Heart right ventricle (tissue), 16 donors: ENCODE results near the gene IL25. TPM values are rescaled to one million over a fixed set of nuclear protein-coding genes. Genes with fewer than 3 reads are reported as not detected.

Experiments used
- ATAC-seq, 8 donors: fragments of 200-7000 bp; cut with Tn5 transposase; one replicate each; pipeline ENCODE4 v1.9.1; 2020; ENCODE audit warnings: mild to moderate bottlenecking in 8 of 8, moderate library complexity in 8 of 8, moderate number of reproducible peaks in 1 of 8
- DNase-seq, 2 donors: peaks; one replicate each; pipeline ENCODE4 v3.0.0-alpha.2; 2020
- H3K27ac ChIP-seq, 10 donors: fragments of 200-600 bp; sonication (generic) in 2 of 10; one replicate each; pipeline versions ENCODE4 v1.5.0 to v1.8.0; 2020 to 2022; ENCODE audit warnings: mild to moderate bottlenecking in 3 of 10
- H3K27me3 ChIP-seq, 7 donors: fragments of 200-600 bp; one replicate each; pipeline ENCODE4 v1.8.0; 2021 to 2022; ENCODE audit warnings: mild to moderate bottlenecking in 2 of 7
- H3K36me3 ChIP-seq, 9 donors: fragments of 200-600 bp; sonication (generic) in 1 of 9; one replicate each; pipeline versions ENCODE4 v1.5.0 to v1.8.0; 2020 to 2022; ENCODE audit warnings: mild to moderate bottlenecking in 2 of 9
- H3K4me1 ChIP-seq, 9 donors: fragments of 200-600 bp; sonication (generic) in 1 of 9; one replicate each; pipeline versions ENCODE4 v1.5.0 to v1.8.0; 2020 to 2022; ENCODE audit warnings: mild to moderate bottlenecking in 4 of 9
- H3K4me3 ChIP-seq, 10 donors: fragments of 200-600 bp; sonication (generic) in 2 of 10; one replicate each; pipeline versions ENCODE4 v1.5.0 to v1.8.0; 2020 to 2022; ENCODE audit warnings: mild to moderate bottlenecking in 7 of 10, moderate library complexity in 2 of 10
- H3K9me3 ChIP-seq, 11 donors: fragments of 200-600 bp in 10 of 11; sonication (generic) in 2 of 11; one replicate each; pipeline versions ENCODE4 v1.5.0 to v1.8.0; 2013 to 2022; ENCODE audit warnings: mild to moderate bottlenecking in 2 of 11, control low read depth in 1 of 11, moderate library complexity in 1 of 11
- CTCF ChIP-seq, 9 donors: fragments of 200-600 bp; sonication (generic) in 2 of 9; IDR thresholded peaks; one replicate each; pipeline versions ENCODE4 v1.5.0 to v1.8.0; 2021 to 2022; ENCODE audit warnings: antibody characterized with exemption in 9 of 9, mild to moderate bottlenecking in 5 of 9, moderate library complexity in 1 of 9
- WGBS, 2 donors: extraction: QIAGEN DNeasy Blood & Tissue Kit; methylation state at CpG; one replicate each; pipeline ENCODE4 v1.1.7; 2013; ENCODE audit warnings: inconsistent platforms in 1 of 2; 5-methylcytosine and 5-hydroxymethylcytosine counted together
- intact Hi-C, 10 donors: fragments of 100-400 bp; cut with DNase I; formaldehyde crosslinking; loops; one replicate each; pipeline versions ENCODE4 v1.11.1 to v1.14.2; 2022
- polyA plus RNA-seq, 2 donors: library from polyadenylated mRNA; stranded (reverse); fragments of 200-250 nt; gene quantifications; one replicate each; pipeline ENCODE4 v1.2.3, GENCODE V29; 2013
- total RNA-seq, 10 donors: library from RNA; stranded (reverse); fragmentation: NEBNext Ultra II Directional in 3 of 10; extraction: Animal tissue kit (Norgen Biotek cat#: 25700) in 3 of 10; gene quantifications; one replicate each; pipeline versions ENCODE4 v1.2.1 to v1.2.4, GENCODE V29; 2021 to 2023
- donor health status: Arrhythmogenic right ventricular cardiomyopathy.
- donor health status: ischemic (EF 13 %, LVEDD 7.1; RV severe dilation, severe dysfunction).
- donor health status: healthy with polysubstance abuse.
- donor health status: DM: no; HTN: yes; CAD: no.
- donor health status: DM: no; HTN: no; CAD: no.
- donor health status: ischemic (EF 25% LVEDD 6.9; RV normal size, moderate dysfunction).
- donor health status: ischemic (EF 25% LVEDD 5.7; RV mildly dilated, moderate dysfunction).
- donor health status: healthy.
- donor health status: DM: yes; HTN: yes; CAD: no.
- donor health status: Ischemic cardiomyopathy.
- donor health status: ischemic (EF 35%, LVEDD 5.7; RV mildly dilated, moderate dysfunction).
- donor health status: nonischemic (EF 11% LVEDD 7.7; RV severe dilation, severe dysfunction).
- donor health status: DM: yes; HTN: yes; CAD: no.
- donor health status: PGD.
- donor health status: ischemic (EF 29% LVEDD 5.4; RV normal size, mild dysfunction).
- donor health status: nonischemic (EF 23%, LVEDD 6.1; RV moderate dilation, normal function).

Gene IL25
- total and polyA plus RNA-seq, 12 donors: 0.29 TPM; not detected in 11

GRCh38 chr14:23377573-23378563, 5.3 kb downstream of the IL25 start:
- H3K36me3 ChIP-seq: peaks cover 0 to 28% (median 7%) of the 10 kb centered on the region in 9 donors
- intact Hi-C loops: loop anchor here in 6 of 10 donors (2.0 to 10.0 kb wide), 5 partner anchors 49 to 116 kb away; no protein-coding TSS in a partner anchor
- peaks cover 0 to 37% (median 8%) of the 10 kb centered on the region in 9 donors for H3K4me1 ChIP-seq
- DNase-seq (no peak), ATAC-seq (peak in 6 of 8 donors; percentile 1 to 19 (median 8))
- peak overlapping the region in 3 of 10 donors; percentile 23 to 44 (median 32) for H3K27ac ChIP-seq
- H3K4me3 ChIP-seq: no peak overlapping the region
- peaks cover 0 to 7% (median 0%) of the 10 kb centered on the region in 7 donors for H3K27me3 ChIP-seq
- no peak for TF ChIP-seq CTCF (IDR thresholded peaks at IDR 0.05)
- H3K9me3 ChIP-seq: no peaks in the 10 kb centered on the region
- WGBS, 2 donors: 66 to 69% methylated on average over 14 of the region's 14 CpGs

GRCh38 chr14:23378612-23379220, 6.1 kb downstream of the IL25 start:
- WGBS, 2 donors: 66 to 70% methylated on average over 11 of the region's 11 CpGs
- peaks cover 0 to 39% (median 8%) of the 10 kb centered on the region in 9 donors for H3K4me1 ChIP-seq
- H3K4me3 ChIP-seq: no peak overlapping the region
- no peak for TF ChIP-seq CTCF (IDR thresholded peaks at IDR 0.05)
- no peaks in the 10 kb centered on the region for H3K9me3 ChIP-seq
- peaks cover 0 to 36% (median 8%) of the 10 kb centered on the region in 9 donors for H3K36me3 ChIP-seq
- DNase-seq (no peak), ATAC-seq (peak in 6 of 8 donors; percentile 2 to 35 (median 9))
- peaks cover 0 to 7% (median 0%) of the 10 kb centered on the region in 7 donors for H3K27me3 ChIP-seq
- intact Hi-C loops: loop anchor here in 6 of 10 donors (5.0 to 10.0 kb wide), 4 partner anchors 51 to 116 kb away; no protein-coding TSS in a partner anchor
- no peak overlapping the region for H3K27ac ChIP-seq

- TF ChIP-seq CTCF (IDR thresholded peaks at IDR 0.05): peak; percentile 65 to 89 (median 85)
- peak in 1 of 2 donors; percentile 65 for DNase-seq
- Histone ChIP-seq H3K27me3 (peaks cover 0 to 7% (median 0%) of the 10 kb centered on the region in 7 donors), H3K4me1 (peaks cover 0 to 44% (median 8%) of the 10 kb centered on the region in 9 donors), H3K36me3 (peaks cover 0 to 43% (median 8%) of the 10 kb centered on the region in 9 donors), H3K27ac (peak overlapping the region in 1 of 10 donors; percentile 16), H3K4me3 (no peak overlapping the region), H3K9me3 (no peaks in the 10 kb centered on the region)
- intact Hi-C loops: loop anchor here (1.0 to 10.0 kb wide), 8 partner anchors 51 to 117 kb away; no protein-coding TSS in a partner anchor
- WGBS, 2 donors: 34 to 40% methylated on average over 12 of the region's 12 CpGs
- ATAC-seq: peak; percentile 7 to 56 (median 42)
Observed at GRCh38 chr14:23379366-23380196, 7.0 kb downstream of the IL25 start.
